ENCODE data around the gene RBFOX2. TPM values are rescaled to one million over a fixed set of nuclear protein-coding genes. Genes with fewer than 3 reads are reported as not detected.

Gene RBFOX2
- total RNA-seq, 1 donor from 2014 or later: 210 TPM

DNA sequence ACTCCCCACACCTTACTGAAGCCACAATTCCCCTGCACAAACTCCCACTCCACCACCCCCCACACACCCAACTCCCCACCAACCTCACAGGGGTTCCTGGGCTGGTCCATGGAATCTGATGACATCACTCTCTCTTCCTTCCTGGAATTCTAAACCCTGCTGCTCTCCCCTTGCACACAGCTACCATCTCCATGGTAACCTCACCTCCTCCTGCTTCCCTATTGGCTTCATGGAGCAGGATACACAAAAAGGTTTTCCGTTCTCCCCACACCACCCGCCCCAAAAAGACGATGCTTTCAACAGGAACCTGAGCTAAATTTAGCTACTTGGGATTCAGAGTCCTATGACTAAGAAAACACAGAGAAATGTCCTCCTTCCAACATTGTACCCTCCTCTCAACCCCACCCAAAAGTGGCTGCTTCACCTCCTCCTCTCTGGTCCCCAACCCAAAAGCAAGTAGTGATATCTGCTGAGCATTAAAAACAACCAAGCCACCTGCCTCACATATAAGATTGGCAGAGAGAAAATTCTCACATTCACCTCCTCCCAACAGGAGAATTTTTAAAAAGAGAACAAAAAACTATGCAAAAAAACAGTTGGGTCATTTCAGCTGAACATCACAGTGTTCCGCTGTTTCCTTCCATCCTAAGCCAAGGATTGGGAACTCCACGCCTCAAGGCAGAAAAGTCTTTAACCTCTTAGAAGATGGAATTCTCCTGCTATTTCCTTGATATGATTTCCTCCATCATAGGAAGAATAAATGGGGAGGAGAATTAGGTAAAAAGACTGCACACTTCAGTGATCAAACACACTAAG lies 66.9 kb downstream of the RBFOX2 start:
- TF ChIP-seq, protein P1, sequence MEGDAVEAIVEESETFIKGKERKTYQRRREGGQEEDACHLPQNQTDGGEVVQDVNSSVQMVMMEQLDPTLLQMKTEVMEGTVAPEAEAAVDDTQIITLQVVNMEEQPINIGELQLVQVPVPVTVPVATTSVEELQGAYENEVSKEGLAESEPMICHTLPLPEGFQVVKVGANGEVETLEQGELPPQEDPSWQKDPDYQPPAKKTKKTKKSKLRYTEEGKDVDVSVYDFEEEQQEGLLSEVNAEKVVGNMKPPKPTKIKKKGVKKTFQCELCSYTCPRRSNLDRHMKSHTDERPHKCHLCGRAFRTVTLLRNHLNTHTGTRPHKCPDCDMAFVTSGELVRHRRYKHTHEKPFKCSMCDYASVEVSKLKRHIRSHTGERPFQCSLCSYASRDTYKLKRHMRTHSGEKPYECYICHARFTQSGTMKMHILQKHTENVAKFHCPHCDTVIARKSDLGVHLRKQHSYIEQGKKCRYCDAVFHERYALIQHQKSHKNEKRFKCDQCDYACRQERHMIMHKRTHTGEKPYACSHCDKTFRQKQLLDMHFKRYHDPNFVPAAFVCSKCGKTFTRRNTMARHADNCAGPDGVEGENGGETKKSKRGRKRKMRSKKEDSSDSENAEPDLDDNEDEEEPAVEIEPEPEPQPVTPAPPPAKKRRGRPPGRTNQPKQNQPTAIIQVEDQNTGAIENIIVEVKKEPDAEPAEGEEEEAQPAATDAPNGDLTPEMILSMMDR (IDR thresholded peaks at IDR 0.05; ENCODE audit: unreplicated experiment): no peak
- peak in 1 of 2 experiments; percentile 39 for DNase-seq (ENCODE audit: low spot score in 2 of 2, unreplicated experiment in 2 of 2)
- Mint-ChIP-seq H3K4me3 (peak overlapping the region; percentile 24), H3K27me3 (ENCODE audit: low read depth) (no peaks in the 10 kb centered on the region), H3K27ac (peak overlapping the region; percentile 90), H3K36me3 (peaks cover 2% of the 10 kb centered on the region), H3K4me1 (peaks cover 49% of the 10 kb centered on the region), H3K9me3 (peaks cover 3% of the 10 kb centered on the region)

DNA sequence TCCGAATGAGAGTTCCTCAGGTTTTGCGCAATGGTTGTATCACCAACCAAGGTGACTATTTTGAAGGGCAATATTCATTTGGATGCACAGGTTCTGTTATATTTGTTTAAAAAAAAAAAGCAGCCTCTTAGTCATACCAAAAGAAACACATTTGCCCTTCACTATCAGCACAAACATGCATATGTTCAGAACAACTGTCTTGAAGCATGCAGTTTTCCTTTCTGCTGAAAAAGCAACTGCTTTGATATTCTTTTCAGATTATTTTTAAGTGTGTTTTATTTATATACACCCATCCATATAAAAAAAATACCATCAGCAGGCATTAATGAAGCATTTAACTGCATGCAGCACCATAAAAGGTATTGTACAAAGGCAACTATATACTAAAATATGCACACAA lies 67.8 kb downstream of the RBFOX2 start:
- H3K4me1 Mint-ChIP-seq: peaks cover 45% of the 10 kb centered on the region
- no peak for DNase-seq (ENCODE audit: low spot score in 2 of 2, unreplicated experiment in 2 of 2)
- no peaks in the 10 kb centered on the region for H3K27me3 Mint-ChIP-seq (ENCODE audit: low read depth)
- no peak overlapping the region for H3K27ac Mint-ChIP-seq
- H3K9me3 Mint-ChIP-seq: no peaks in the 10 kb centered on the region
- TF ChIP-seq, protein P1 (IDR thresholded peaks at IDR 0.05; ENCODE audit: unreplicated experiment): no peak
- no peak overlapping the region for H3K4me3 Mint-ChIP-seq
- H3K36me3 Mint-ChIP-seq: no peaks in the 10 kb centered on the region

DNA sequence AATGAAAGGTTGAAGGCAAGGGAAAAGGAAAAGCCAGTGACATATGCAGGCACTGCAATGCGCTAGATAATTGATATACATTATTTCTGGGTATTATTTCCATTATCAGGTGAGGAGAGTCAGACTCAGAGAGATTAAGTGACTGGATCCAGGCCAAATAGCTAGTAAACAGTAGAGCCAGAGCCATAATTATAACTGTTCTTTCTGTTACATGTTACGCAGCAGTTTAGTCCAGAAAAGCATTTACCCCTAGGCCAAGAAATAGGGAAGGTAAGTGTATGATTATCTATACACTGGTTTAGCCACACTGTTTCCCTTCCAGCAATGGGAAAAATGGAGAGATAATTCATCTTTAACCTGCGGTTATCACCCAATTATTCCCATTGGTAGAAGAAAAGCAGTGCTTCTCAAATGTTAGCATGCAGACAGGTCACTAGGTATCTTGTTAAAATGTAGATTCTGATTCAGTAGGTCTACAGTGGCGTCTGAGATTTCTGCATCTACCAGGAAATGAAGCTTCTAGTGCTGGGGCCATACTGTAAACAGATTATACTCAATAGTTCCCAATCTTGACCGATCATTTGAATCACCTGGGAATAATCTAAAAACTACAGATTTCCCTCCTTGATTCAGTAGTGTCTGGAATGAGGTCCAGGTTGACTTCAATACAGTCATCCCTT lies 69.4 kb downstream of the RBFOX2 start:
- Mint-ChIP-seq H3K27ac (peak overlapping the region; percentile 22), H3K27me3 (ENCODE audit: low read depth) (no peaks in the 10 kb centered on the region), H3K36me3 (no peaks in the 10 kb centered on the region), H3K4me1 (peaks cover 37% of the 10 kb centered on the region), H3K9me3 (no peaks in the 10 kb centered on the region), H3K4me3 (no peak overlapping the region)
- no peak for DNase-seq (ENCODE audit: low spot score in 2 of 2, unreplicated experiment in 2 of 2)
- TF ChIP-seq, protein P1 (IDR thresholded peaks at IDR 0.05; ENCODE audit: unreplicated experiment): no peak

DNA sequence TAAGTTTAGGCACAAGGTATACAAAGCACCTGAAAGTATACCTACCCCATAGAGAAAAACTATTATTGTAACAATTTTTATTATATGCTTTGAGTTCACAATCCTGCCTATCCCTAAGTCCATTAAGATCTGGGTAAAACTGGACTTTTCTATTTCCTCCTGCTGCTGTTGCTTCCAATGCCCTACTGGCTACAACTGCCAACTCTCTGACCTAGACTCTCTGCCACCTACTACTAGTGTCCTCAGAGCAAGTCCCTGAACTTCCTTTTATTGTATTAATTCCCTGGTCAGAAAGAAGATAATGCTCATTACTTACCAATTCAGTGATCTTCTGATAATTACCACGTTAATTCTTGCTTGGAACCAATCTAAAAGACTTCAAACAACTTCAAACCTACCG lies 70.3 kb downstream of the RBFOX2 start:
- H3K4me1 Mint-ChIP-seq: peaks cover 37% of the 10 kb centered on the region
- TF ChIP-seq, protein P1 (IDR thresholded peaks at IDR 0.05; ENCODE audit: unreplicated experiment): no peak
- no peaks in the 10 kb centered on the region for H3K36me3 Mint-ChIP-seq
- no peaks in the 10 kb centered on the region for H3K27me3 Mint-ChIP-seq (ENCODE audit: low read depth)
- H3K4me3 Mint-ChIP-seq: no peak overlapping the region
- no peak for DNase-seq (ENCODE audit: low spot score in 2 of 2, unreplicated experiment in 2 of 2)
- no peak overlapping the region for H3K27ac Mint-ChIP-seq
- H3K9me3 Mint-ChIP-seq: no peaks in the 10 kb centered on the region

DNA sequence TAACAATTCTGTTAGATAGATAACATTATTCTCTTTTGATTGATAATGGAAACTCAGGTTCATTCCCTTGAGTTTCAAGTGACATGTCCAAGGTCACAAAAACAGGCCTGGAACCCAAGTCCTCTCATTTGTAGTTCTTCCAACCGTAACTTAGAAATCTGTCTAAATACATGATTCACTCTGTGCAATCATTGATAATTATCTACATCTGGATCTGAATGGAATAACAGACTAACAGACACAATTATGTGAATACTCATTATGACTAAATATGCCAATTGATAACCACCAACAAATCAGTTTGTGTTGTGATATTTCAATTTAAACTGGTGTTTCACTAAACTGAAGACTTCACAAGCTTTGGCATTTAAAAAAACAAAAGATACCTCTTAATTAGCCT lies 71.0 kb downstream of the RBFOX2 start:
- Mint-ChIP-seq H3K36me3 (no peaks in the 10 kb centered on the region), H3K27ac (no peak overlapping the region), H3K27me3 (ENCODE audit: low read depth) (no peaks in the 10 kb centered on the region), H3K4me1 (peaks cover 35% of the 10 kb centered on the region), H3K4me3 (no peak overlapping the region), H3K9me3 (no peaks in the 10 kb centered on the region)
- TF ChIP-seq, protein P1 (IDR thresholded peaks at IDR 0.05; ENCODE audit: unreplicated experiment): no peak
- DNase-seq (ENCODE audit: low spot score in 2 of 2, unreplicated experiment in 2 of 2): no peak
